Astrocyte (in vitro differentiated cells and primary cell): ENCODE results near the gene PHOSPHO1. TPM values are rescaled to one million over a fixed set of nuclear protein-coding genes. Genes with fewer than 3 reads are reported as not detected.

Source experiments
- DNase-seq: peaks from one replicate; pipeline ENCODE4 v3.0.0-alpha.2; 2010; ENCODE audit warnings: low read depth
- FAIRE-seq: peaks from 2 replicates; lab custom pipeline; 2011; peaks lifted over from hg19 to GRCh38; lab: Jason Lieb, UNC
- H2AFZ ChIP-seq: 2 replicates; pipeline ENCODE4 v1.6.0; 2012; ENCODE audit warnings: low read depth, low read length, inconsistent platforms
- H3K27ac ChIP-seq: 2 replicates; pipeline ENCODE4 v1.5.1; 2011; ENCODE audit warnings: low read depth, low read length, inconsistent platforms
- H3K27me3 ChIP-seq: 2 replicates; pipeline ENCODE4 v1.6.0; 2011; ENCODE audit warnings: low read length, inconsistent platforms; ENCODE audit not compliant: insufficient read depth
- H3K36me3 ChIP-seq: 2 replicates; pipeline ENCODE4 v1.5.1; 2011; ENCODE audit warnings: low read length, inconsistent platforms; ENCODE audit not compliant: insufficient read depth
- H3K4me1 ChIP-seq: 2 replicates; pipeline ENCODE4 v1.5.1; 2011; ENCODE audit warnings: low read length, inconsistent platforms; ENCODE audit not compliant: insufficient read depth
- H3K4me2 ChIP-seq: 2 replicates; pipeline ENCODE4 v1.6.0; 2012; ENCODE audit warnings: low read length, inconsistent platforms
- H3K4me3 ChIP-seq: 2 replicates; pipeline ENCODE4 v1.5.1; 2011; ENCODE audit warnings: low read depth, mild to moderate bottlenecking, low read length, inconsistent platforms; ENCODE audit not compliant: insufficient read depth
- H3K79me2 ChIP-seq: 2 replicates; pipeline ENCODE4 v1.6.0; 2012; ENCODE audit warnings: mild to moderate bottlenecking, low read length, inconsistent platforms; ENCODE audit not compliant: insufficient read depth
- H3K9ac ChIP-seq: 2 replicates; pipeline ENCODE4 v1.6.0; 2012; ENCODE audit warnings: mild to moderate bottlenecking, low read length, inconsistent platforms
- H3K9me3 ChIP-seq: 2 replicates; pipeline ENCODE4 v1.5.1; 2012; ENCODE audit warnings: low read depth, mild to moderate bottlenecking, low read length, inconsistent platforms; ENCODE audit not compliant: insufficient read depth
- H4K20me1 ChIP-seq: 2 replicates; pipeline ENCODE4 v1.6.0; 2012; ENCODE audit warnings: low read length, inconsistent platforms; ENCODE audit not compliant: insufficient read depth
- H3K27ac Mint-ChIP-seq: one replicate; pipeline ENCODE4 v1.8.0; 2021; ENCODE audit warnings: mild to moderate bottlenecking, mixed read lengths; ENCODE audit not compliant: unreplicated experiment
- H3K27me3 Mint-ChIP-seq: one replicate; pipeline ENCODE4 v1.8.0; 2021; ENCODE audit warnings: low read depth, mixed read lengths; ENCODE audit not compliant: unreplicated experiment
- H3K36me3 Mint-ChIP-seq: one replicate; pipeline ENCODE4 v1.8.0; 2021; ENCODE audit warnings: low read depth, mixed read lengths; ENCODE audit not compliant: unreplicated experiment
- H3K4me1 Mint-ChIP-seq: one replicate; pipeline ENCODE4 v1.8.0; 2021; ENCODE audit warnings: low read depth, mixed read lengths; ENCODE audit not compliant: unreplicated experiment
- H3K4me3 Mint-ChIP-seq: one replicate; pipeline ENCODE4 v1.8.0; 2021; ENCODE audit warnings: mild to moderate bottlenecking, moderate library complexity, mixed read lengths; ENCODE audit not compliant: unreplicated experiment
- H3K9me3 Mint-ChIP-seq: one replicate; pipeline ENCODE4 v1.8.0; 2021; ENCODE audit warnings: mild to moderate bottlenecking, mixed read lengths; ENCODE audit not compliant: unreplicated experiment
- CTCF ChIP-seq: IDR thresholded peaks from 2 replicates; pipeline ENCODE4 v1.5.1; 2011; ENCODE audit warnings: low read depth, mild to moderate bottlenecking, inconsistent platforms, low read length, moderate library complexity; ENCODE audit not compliant: insufficient read depth
- EZH2 ChIP-seq: IDR thresholded peaks from 2 replicates; pipeline ENCODE4 v1.6.1; 2012; ENCODE audit warnings: mild to moderate bottlenecking, low read length, inconsistent platforms; ENCODE audit not compliant: insufficient read depth
- total RNA-seq: library from RNA; stranded (reverse); gene quantifications from 2 replicates; pipeline ENCODE4 v1.2.1, GENCODE V29; 2021

PHOSPHO1 gene
- total RNA-seq, 1 donor from 2014 or later, result 0.95 TPM

GRCh38 chr17:49216482-49216881, 14.1 kb downstream of the PHOSPHO1 start:
- H3K4me3 Mint-ChIP-seq, result no peak overlapping the region
- TF ChIP-seq EZH2 (no peak), CTCF (no peak)

GRCh38 chr17:49214676-49215360, 15.8 kb downstream of the PHOSPHO1 start:
- no peaks in the 10 kb centered on the region for H3K27me3 ChIP-seq
- no peak overlapping the region for H3K4me3 ChIP-seq
- Mint-ChIP-seq H3K4me3 (peak overlapping the region; percentile 58), H3K27me3 (peaks cover 28% of the 10 kb centered on the region), H3K4me1 (peaks cover 6% of the 10 kb centered on the region), H3K36me3 (peaks cover 2% of the 10 kb centered on the region), H3K9me3 (no peaks in the 10 kb centered on the region), H3K27ac (no peak overlapping the region)
- no peaks in the 10 kb centered on the region for H3K9me3 ChIP-seq
- H3K79me2 ChIP-seq, result no peaks in the 10 kb centered on the region
- H3K9ac ChIP-seq, result no peak overlapping the region
- no peaks in the 10 kb centered on the region for H3K36me3 ChIP-seq
- no peak overlapping the region for H3K27ac ChIP-seq
- TF ChIP-seq CTCF, result no peak
- TF ChIP-seq EZH2, result no peak
- DNase-seq (no peak), FAIRE-seq (no peak)
- no peak overlapping the region for H2AFZ ChIP-seq
- peaks cover 5% of the 10 kb centered on the region for H3K4me1 ChIP-seq
- no peaks in the 10 kb centered on the region for H4K20me1 ChIP-seq
- H3K4me2 ChIP-seq, result no peak overlapping the region

More at GRCh38 chr17:49216482-49216881, 14.1 kb downstream of the PHOSPHO1 start:
- no peak for FAIRE-seq
- no peaks in the 10 kb centered on the region for H3K9me3 Mint-ChIP-seq
- no peak overlapping the region for H3K4me2 ChIP-seq
- H2AFZ ChIP-seq, result no peak overlapping the region
- DNase-seq, result no peak
- H4K20me1 ChIP-seq, result no peaks in the 10 kb centered on the region
- no peak overlapping the region for H3K27ac ChIP-seq
- H3K4me1 Mint-ChIP-seq, result no peaks in the 10 kb centered on the region
- H3K27me3 Mint-ChIP-seq, result peaks cover 31% of the 10 kb centered on the region
- no peak overlapping the region for H3K9ac ChIP-seq
- no peaks in the 10 kb centered on the region for H3K4me1 ChIP-seq
- no peaks in the 10 kb centered on the region for H3K79me2 ChIP-seq
- no peaks in the 10 kb centered on the region for H3K36me3 ChIP-seq
- H3K9me3 ChIP-seq, result no peaks in the 10 kb centered on the region
- no peak overlapping the region for H3K4me3 ChIP-seq
- H3K27me3 ChIP-seq, result peaks cover 2% of the 10 kb centered on the region
- no peak overlapping the region for H3K27ac Mint-ChIP-seq
- peaks cover 2% of the 10 kb centered on the region for H3K36me3 Mint-ChIP-seq

GRCh38 chr17:49213847-49214246, 16.7 kb downstream of the PHOSPHO1 start:
- Histone ChIP-seq H3K4me2 (no peak overlapping the region), H3K36me3 (no peaks in the 10 kb centered on the region), H4K20me1 (no peaks in the 10 kb centered on the region), H2AFZ (no peak overlapping the region), H3K9me3 (no peaks in the 10 kb centered on the region), H3K4me3 (no peak overlapping the region), H3K9ac (no peak overlapping the region), H3K4me1 (peaks cover 15% of the 10 kb centered on the region), H3K79me2 (no peaks in the 10 kb centered on the region), H3K27ac (no peak overlapping the region), H3K27me3 (no peaks in the 10 kb centered on the region)
- DNase-seq, result no peak
- peaks cover 2% of the 10 kb centered on the region for H3K36me3 Mint-ChIP-seq
- H3K4me1 Mint-ChIP-seq, result peaks cover 9% of the 10 kb centered on the region
- H3K9me3 Mint-ChIP-seq, result no peaks in the 10 kb centered on the region
- H3K27ac Mint-ChIP-seq, result no peak overlapping the region
- FAIRE-seq, result no peak
- TF ChIP-seq CTCF (no peak), EZH2 (no peak)
- H3K4me3 Mint-ChIP-seq, result no peak overlapping the region
- H3K27me3 Mint-ChIP-seq, result peaks cover 26% of the 10 kb centered on the region
